Thoracic aorta (tissue), 2 donors: ENCODE data around the gene PKNOX2. TPM values are rescaled to one million over a fixed set of nuclear protein-coding genes. Genes with fewer than 3 reads are reported as not detected.

Source experiments
- ATAC-seq: fragments of 150-250 bp; one replicate; pipeline ENCODE4 v1.8.0; 2017; ENCODE audit warnings: low read depth; ENCODE audit not compliant: insufficient number of reproducible peaks, low FRiP score
- DNase-seq: peaks from one replicate; pipeline ENCODE4 v3.0.0-alpha.2; 2020; ENCODE audit warnings: low spot score
- H3K27ac ChIP-seq, 2 donors: fragments of 200-600 bp; sonication (generic); 1 replicate in 1 of 2; 2 replicates in 1 of 2; pipeline ENCODE4 v1.5.1; 2016; ENCODE audit warnings: mild to moderate bottlenecking in 2 of 2, moderate library complexity in 2 of 2
- H3K27me3 ChIP-seq: fragments of 200-600 bp; sonication (generic); replicated peaks from 2 replicates; pipeline ENCODE4 v1.6.0; 2016; ENCODE audit warnings: mild to moderate bottlenecking; ENCODE audit not compliant: insufficient read depth
- H3K36me3 ChIP-seq: fragments of 200-600 bp; sonication (generic); one replicate; pipeline ENCODE4 v1.5.1; 2016
- H3K4me1 ChIP-seq, 2 donors: fragments of 200-600 bp; sonication (generic); 1 replicate in 1 of 2; 2 replicates in 1 of 2; pipeline versions ENCODE4 v1.5.1 to v1.6.0; 2016; ENCODE audit warnings: low read depth in 2 of 2, mild to moderate bottlenecking in 1 of 2; ENCODE audit not compliant: control insufficient read depth in 1 of 2
- H3K4me3 ChIP-seq: fragments of 200-600 bp; sonication (generic); 2 replicates; pipeline ENCODE4 v1.5.1; 2016; ENCODE audit warnings: mild to moderate bottlenecking
- H3K9me3 ChIP-seq: fragments of 200-600 bp; sonication (generic); 2 replicates; pipeline ENCODE4 v1.5.1; 2016
- total RNA-seq, 2 donors: library from RNA; depleted of rRNA; stranded (reverse); fragments of >200 nt; gene quantifications; one replicate each; pipeline versions ENCODE4 v1.1.0 to v1.2.3, GENCODE V29; 2016
- TF ChIP-seq, protein P1 (sequence below): fragments of 200-600 bp; sonication (generic); IDR thresholded peaks from one replicate; pipeline ENCODE4 v1.5.1; 2019; ENCODE audit warnings: antibody characterized with exemption

Gene PKNOX2
- total RNA-seq, 2 donors from 2014 or later: 1.4 to 9.2 TPM

DNA sequence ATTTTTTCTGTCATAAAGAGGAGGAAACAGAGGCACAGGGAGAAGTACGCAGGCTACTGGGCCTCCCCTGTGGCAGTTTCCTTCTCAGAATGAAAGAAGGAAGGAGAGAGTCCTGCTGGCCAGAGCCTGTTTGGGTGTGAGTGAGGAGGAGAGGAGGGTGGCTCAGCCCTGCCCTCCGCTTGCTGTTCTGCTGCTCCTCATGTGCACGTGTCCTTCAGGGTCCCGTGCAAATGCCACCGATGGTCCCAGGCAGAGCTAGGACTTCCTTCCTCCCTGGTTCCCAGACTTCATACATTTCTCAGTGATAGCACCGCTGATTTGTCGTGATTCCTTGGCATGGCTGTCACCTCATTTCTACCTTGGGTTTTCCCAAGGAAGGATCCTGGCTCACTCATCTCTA lies 88.7 kb downstream of the PKNOX2 start:
- no peaks in the 10 kb centered on the region for H3K4me1 ChIP-seq
- no peak for DNase-seq
- no peaks in the 10 kb centered on the region for H3K27me3 ChIP-seq
- no peak overlapping the region for H3K27ac ChIP-seq
- H3K36me3 ChIP-seq: no peaks in the 10 kb centered on the region
- ATAC-seq: no peak
- H3K9me3 ChIP-seq: no peaks in the 10 kb centered on the region
- TF ChIP-seq, protein P1, sequence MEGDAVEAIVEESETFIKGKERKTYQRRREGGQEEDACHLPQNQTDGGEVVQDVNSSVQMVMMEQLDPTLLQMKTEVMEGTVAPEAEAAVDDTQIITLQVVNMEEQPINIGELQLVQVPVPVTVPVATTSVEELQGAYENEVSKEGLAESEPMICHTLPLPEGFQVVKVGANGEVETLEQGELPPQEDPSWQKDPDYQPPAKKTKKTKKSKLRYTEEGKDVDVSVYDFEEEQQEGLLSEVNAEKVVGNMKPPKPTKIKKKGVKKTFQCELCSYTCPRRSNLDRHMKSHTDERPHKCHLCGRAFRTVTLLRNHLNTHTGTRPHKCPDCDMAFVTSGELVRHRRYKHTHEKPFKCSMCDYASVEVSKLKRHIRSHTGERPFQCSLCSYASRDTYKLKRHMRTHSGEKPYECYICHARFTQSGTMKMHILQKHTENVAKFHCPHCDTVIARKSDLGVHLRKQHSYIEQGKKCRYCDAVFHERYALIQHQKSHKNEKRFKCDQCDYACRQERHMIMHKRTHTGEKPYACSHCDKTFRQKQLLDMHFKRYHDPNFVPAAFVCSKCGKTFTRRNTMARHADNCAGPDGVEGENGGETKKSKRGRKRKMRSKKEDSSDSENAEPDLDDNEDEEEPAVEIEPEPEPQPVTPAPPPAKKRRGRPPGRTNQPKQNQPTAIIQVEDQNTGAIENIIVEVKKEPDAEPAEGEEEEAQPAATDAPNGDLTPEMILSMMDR: no peak
- no peak overlapping the region for H3K4me3 ChIP-seq

DNA sequence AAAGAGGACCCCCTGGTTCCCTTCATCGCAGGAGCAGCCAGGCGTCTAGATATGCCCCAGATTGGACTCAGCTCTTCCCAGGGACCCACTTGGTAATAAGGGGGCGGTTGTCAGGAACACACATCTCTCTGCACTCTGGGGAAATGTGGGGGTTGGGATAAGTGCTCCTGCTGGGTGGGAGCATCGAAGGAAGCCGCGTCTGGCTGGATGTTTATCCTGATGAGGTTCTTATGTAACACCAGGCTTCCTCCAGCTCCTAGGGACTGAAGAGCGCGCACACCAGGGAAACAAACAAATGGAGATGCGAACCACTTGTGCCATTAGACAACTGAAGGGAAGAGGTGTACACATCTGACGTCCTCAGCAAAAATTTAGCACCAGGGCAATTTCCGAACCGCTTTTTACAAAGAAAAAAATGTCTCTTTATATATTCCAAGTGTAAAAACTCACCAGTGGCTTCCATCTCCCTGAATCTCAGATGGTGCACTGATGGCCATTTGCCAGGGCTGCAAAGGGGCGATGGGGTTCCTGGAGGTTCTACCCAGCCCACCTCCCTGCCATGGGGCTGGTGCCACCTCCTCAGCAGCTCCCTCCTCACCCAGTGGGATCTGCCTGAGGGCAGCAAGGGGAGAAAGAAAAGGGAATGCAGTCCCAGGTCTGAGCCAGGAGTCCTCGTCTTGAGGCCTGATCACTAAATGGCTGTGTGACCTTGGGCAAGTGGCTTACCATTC lies 89.4 kb downstream of the PKNOX2 start:
- ATAC-seq (no peak), DNase-seq (no peak)
- H3K27ac ChIP-seq: no peak overlapping the region
- H3K4me3 ChIP-seq: no peak overlapping the region
- H3K4me1 ChIP-seq: no peaks in the 10 kb centered on the region
- H3K27me3 ChIP-seq: no peaks in the 10 kb centered on the region
- H3K9me3 ChIP-seq: no peaks in the 10 kb centered on the region
- H3K36me3 ChIP-seq: no peaks in the 10 kb centered on the region
- TF ChIP-seq, protein P1: no peak

DNA sequence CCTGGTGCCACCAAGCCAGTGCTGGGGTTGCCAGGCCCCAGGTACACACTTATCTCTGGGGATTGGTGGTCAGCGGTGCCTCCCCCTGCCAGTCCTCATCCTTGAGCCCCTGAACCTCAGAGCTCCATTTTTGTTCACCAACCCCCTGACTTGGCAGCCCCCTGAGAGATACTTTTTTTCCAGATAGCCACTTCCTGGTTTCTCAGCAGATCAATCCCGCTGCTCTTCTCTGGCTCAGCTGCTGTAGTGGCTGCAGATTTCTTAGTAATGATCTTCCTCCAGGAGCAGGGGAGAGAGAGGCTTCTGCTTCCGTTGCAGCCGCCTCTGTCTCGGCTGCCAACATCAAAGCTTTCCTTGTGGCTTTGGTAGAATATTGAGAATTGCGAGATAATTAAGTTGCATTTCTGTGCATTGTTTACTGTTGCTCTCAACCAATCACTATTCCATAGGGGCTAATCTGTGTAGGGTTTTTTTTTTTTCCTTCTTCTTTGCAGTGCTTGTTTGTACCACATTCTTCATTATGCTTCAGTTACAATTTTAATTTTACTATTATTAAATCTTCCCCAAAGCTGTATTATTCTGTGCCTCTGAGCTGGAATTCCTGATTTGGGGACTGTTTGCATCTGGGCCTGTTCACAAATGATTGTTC lies 92.1 kb downstream of the PKNOX2 start:
- no peak for DNase-seq
- Histone ChIP-seq H3K27ac (no peak overlapping the region), H3K4me1 (peaks cover 4 to 6% of the 10 kb centered on the region in 2 donors)

DNA sequence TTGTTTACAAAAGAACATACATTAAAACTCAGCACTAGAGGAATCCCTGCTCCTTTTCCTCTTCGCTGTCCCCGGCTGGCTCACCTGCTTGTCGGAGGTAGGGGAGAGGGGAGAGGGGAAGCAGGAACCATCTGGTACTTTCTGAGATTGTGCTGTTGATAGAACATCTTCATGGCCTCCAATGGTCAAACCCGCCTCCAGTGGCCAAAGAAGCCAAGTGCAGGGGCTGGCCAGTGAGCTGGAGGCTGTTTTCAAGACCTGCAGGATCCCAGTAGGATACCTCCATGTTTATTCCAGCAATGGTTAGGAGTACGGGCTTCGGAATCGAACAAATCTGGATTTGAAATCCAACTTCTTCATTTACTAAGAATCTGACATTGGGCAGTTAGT lies 92.6 kb downstream of the PKNOX2 start:
- ATAC-seq: no peak
- no peaks in the 10 kb centered on the region for H3K9me3 ChIP-seq
- DNase-seq: no peak
- H3K27ac ChIP-seq: no peak overlapping the region
- peaks cover 9 to 11% of the 10 kb centered on the region in 2 donors for H3K4me1 ChIP-seq
- no peaks in the 10 kb centered on the region for H3K36me3 ChIP-seq
- no peak overlapping the region for H3K4me3 ChIP-seq
- TF ChIP-seq, protein P1: no peak
- H3K27me3 ChIP-seq: no peaks in the 10 kb centered on the region

More for the DNA sequence above, 92.1 kb downstream of the PKNOX2 start:
- Histone ChIP-seq H3K36me3 (no peaks in the 10 kb centered on the region), H3K4me3 (no peak overlapping the region), H3K27me3 (no peaks in the 10 kb centered on the region), H3K9me3 (no peaks in the 10 kb centered on the region)
- TF ChIP-seq, protein P1: no peak
- no peak for ATAC-seq

DNA sequence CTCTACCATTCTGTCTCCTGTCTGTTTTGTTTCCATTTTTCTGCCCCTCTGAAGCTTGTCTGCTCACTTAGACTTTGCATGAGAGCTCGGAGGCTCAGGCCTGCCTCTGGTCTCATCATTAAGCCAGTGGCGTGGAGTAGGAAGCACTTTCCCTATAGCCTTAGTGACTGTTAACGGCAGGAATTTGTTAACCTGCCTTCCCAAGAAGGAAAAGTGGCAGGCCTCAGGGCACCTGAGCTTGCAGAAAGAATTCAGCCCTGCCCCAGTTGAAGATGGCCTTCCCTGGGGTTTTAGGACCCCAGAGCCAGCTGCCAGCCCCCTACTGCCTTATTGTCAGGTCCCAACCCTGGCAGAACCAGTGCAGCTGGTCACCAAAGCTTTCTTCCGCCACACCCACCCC lies 93.2 kb downstream of the PKNOX2 start:
- DNase-seq (no peak), ATAC-seq (no peak)
- Histone ChIP-seq H3K27ac (no peak overlapping the region), H3K36me3 (no peaks in the 10 kb centered on the region), H3K27me3 (no peaks in the 10 kb centered on the region), H3K4me1 (peaks cover 15 to 17% of the 10 kb centered on the region in 2 donors), H3K9me3 (no peaks in the 10 kb centered on the region), H3K4me3 (no peak overlapping the region)
- TF ChIP-seq, protein P1: no peak
